HG03432 (cell line): ENCODE measurements around the gene DHX38.

Source experiments
- ATAC-seq: cut with Tn5 transposase; IDR thresholded peaks from one replicate; pipeline ENCODE4 v1.9.1; 2021; ENCODE audit warnings: mild to moderate bottlenecking, moderate library complexity; ENCODE audit not compliant: unreplicated experiment

DHX38 gene

DNA sequence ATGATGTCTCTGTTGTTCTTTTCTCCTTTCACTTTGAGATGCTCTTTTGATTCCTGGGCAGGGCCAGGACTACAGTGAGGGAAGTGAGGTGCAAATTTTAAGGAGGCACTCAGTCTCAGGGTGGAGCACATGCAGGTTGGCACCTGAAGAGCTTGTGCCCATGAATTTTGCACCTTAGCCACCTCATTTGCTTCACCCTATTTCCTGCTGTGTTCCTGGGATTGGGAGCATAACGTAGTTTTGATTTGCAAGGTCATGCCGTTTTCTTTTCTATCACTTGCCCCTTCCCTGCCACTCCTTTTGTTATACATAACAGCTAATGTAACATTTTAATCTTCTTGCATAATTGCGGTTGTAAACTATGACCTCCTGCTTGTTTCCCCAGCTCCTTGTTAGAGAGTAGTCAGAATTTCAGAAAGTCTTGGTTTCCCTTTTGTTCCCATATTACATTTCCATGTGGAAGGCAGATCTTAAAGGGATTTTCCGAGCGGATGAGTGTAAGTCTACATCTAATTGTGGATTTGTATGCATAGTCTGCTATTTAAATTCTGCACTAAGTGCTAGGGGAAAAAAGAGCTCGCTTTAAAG lies 68.6 kb downstream of the DHX38 start:
- no peak for ATAC-seq
